Ovary (tissue), 3 donors: Measurements from ENCODE around the gene PPP1R9A.

Experiments used
- EP300 ChIP-seq: sonication (generic); formaldehyde crosslinking; IDR thresholded peaks from one replicate; pipeline ENCODE4 v1.6.1; 2017; ENCODE audit warnings: antibody characterized with exemption
- POLR2A ChIP-seq: fragments of 450-650 bp; IDR thresholded peaks from one replicate; pipeline ENCODE4 v1.6.1; 2017; ENCODE audit warnings: antibody characterized with exemption, mild to moderate bottlenecking, moderate library complexity
- TF ChIP-seq, protein P1 (sequence below), 3 donors: fragments of 450-650 bp in 2 of 3; fragments of 200-600 bp in 1 of 3; IDR thresholded peaks; one replicate each; pipeline versions ENCODE4 v1.5.1 to v1.8.0; 2016 to 2022; ENCODE audit warnings: antibody characterized with exemption in 3 of 3, mild to moderate bottlenecking in 1 of 3
- donor health status: DM: no; HTN: no; CAD: no.

DNA sequence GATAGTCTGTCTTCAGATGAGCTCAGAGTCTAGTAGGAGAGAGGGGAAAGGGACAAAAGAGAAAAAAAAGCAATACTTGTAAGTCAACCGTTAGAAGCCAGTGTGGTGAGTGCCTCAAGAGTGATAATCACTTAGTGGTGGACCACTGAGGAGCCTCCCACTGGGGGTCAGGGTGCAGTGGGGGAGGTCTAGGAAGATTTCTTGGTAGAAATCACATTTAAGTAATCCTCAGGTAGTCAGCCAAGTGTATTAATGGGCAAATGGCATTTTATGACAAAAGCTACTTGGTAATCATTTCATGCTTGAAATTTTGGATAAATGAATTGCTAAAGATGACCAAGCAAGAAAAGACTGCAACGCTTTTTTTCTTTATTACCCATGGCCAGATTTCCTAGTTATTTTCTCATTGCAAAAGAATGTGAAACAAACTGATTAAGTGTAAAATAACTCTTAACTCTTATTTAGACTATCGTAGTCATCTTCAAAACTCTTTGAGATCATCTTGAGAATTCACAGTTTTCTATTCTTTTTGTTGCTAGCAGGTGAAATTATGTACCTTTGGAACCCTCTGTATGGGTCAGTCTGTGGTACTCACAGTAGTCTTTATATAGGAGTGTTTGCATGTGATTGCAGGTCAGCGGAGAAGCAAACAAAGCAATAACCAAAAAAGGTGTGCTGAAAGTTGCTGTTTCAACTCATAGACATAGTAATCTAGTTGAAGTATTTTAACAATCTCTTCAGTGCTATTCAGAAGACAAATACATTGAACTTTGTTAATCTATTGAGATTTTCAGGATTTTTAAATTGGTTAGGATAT is 63.9 kb downstream of the PPP1R9A start:
- TF ChIP-seq, protein P1, sequence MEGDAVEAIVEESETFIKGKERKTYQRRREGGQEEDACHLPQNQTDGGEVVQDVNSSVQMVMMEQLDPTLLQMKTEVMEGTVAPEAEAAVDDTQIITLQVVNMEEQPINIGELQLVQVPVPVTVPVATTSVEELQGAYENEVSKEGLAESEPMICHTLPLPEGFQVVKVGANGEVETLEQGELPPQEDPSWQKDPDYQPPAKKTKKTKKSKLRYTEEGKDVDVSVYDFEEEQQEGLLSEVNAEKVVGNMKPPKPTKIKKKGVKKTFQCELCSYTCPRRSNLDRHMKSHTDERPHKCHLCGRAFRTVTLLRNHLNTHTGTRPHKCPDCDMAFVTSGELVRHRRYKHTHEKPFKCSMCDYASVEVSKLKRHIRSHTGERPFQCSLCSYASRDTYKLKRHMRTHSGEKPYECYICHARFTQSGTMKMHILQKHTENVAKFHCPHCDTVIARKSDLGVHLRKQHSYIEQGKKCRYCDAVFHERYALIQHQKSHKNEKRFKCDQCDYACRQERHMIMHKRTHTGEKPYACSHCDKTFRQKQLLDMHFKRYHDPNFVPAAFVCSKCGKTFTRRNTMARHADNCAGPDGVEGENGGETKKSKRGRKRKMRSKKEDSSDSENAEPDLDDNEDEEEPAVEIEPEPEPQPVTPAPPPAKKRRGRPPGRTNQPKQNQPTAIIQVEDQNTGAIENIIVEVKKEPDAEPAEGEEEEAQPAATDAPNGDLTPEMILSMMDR (IDR thresholded peaks at IDR 0.05), result no peak
- no peak for TF ChIP-seq POLR2A
- TF ChIP-seq EP300, result no peak
